Measurements from ENCODE around the gene PWP1. TPM values are rescaled to one million over a fixed set of nuclear protein-coding genes. Genes with fewer than 3 reads are reported as not detected.
"Not testable (repeated sequence)": the region's sequence is repeated elsewhere in the genome, so short reads cannot be mapped to it uniquely, and the experiment has no call there.

PWP1 gene
- total RNA-seq, 1 donor from 2014 or later = 13.3 TPM

- DNase-seq (ENCODE audit: missing footprints); ATAC-seq; intact Hi-C loops (cut with DNase I): not testable (repeated sequence)
Observed at GRCh38 chr12:107727327-107727726, 41.7 kb downstream of the PWP1 start.

GRCh38 chr12:107727742-107728141 is 42.1 kb downstream of the PWP1 start:
- ATAC-seq; DNase-seq (ENCODE audit: missing footprints); intact Hi-C loops (cut with DNase I): not testable (repeated sequence)

- intact Hi-C loops (cut with DNase I) = no loop called here
- no peak for ATAC-seq
- DNase-seq (ENCODE audit: missing footprints) = no peak
Observed at GRCh38 chr12:107730618-107731341, 45.2 kb downstream of the PWP1 start.

GRCh38 chr12:107731366-107731765 is 45.8 kb downstream of the PWP1 start:
- DNase-seq (ENCODE audit: missing footprints) (no peak), ATAC-seq (no peak)
- intact Hi-C loops (cut with DNase I) = no loop called here

GRCh38 chr12:107732365-107732764 is 46.8 kb downstream of the PWP1 start:
- DNase-seq (ENCODE audit: missing footprints) (no peak), ATAC-seq (no peak)
- intact Hi-C loops (cut with DNase I) = no loop called here

GRCh38 chr12:107734139-107734538 is 48.5 kb downstream of the PWP1 start:
- DNase-seq (ENCODE audit: missing footprints) (no peak), ATAC-seq (no peak)
- intact Hi-C loops (cut with DNase I) = no loop called here

GRCh38 chr12:107735763-107736162 is 50.2 kb downstream of the PWP1 start:
- intact Hi-C loops (cut with DNase I) = no loop called here
- DNase-seq (ENCODE audit: missing footprints) = no peak
- no peak for ATAC-seq

- DNase-seq (ENCODE audit: missing footprints) (no peak), ATAC-seq (no peak)
- intact Hi-C loops (cut with DNase I) = no loop called here
Observed at GRCh38 chr12:107736914-107737313, 51.3 kb downstream of the PWP1 start.

GRCh38 chr12:107748472-107748871 is 62.9 kb downstream of the PWP1 start:
- no peak for DNase-seq (ENCODE audit: missing footprints)
- ATAC-seq = peak; percentile 54
- intact Hi-C loops (cut with DNase I) = no loop called here

- DNase-seq (ENCODE audit: missing footprints) = no peak
- intact Hi-C loops (cut with DNase I) = no loop called here
- ATAC-seq = no peak
Observed at GRCh38 chr12:107749083-107749482, 63.5 kb downstream of the PWP1 start.

- DNase-seq (ENCODE audit: missing footprints) (no peak), ATAC-seq (no peak)
- intact Hi-C loops (cut with DNase I) = no loop called here
Observed at GRCh38 chr12:107759410-107759809, 73.8 kb downstream of the PWP1 start.

GRCh38 chr12:107760207-107760808 is 74.7 kb downstream of the PWP1 start:
- intact Hi-C loops (cut with DNase I) = loop anchor here (5.0 to 10.0 kb wide), 3 partner anchors 73 to 754 kb away; partner anchors contain the start of genes FICD and PWP1
- DNase-seq (ENCODE audit: missing footprints) = peak; percentile 76
- ATAC-seq = no peak

- DNase-seq (ENCODE audit: missing footprints) (peak; percentile 97), ATAC-seq (peak; percentile 99)
- intact Hi-C loops (cut with DNase I) = loop anchor here (5.0 to 10.0 kb wide), 3 partner anchors 74 to 754 kb away; partner anchors contain the start of genes FICD and PWP1
Observed at GRCh38 chr12:107760809-107761501, 75.4 kb downstream of the PWP1 start, which contains the start of gene PRDM4. Gene PRDM4 (minus strand): TSS chr12:107761137. CDS start chr12:107760515, 622 bp downstream.

GRCh38 chr12:107761502-107761904 is 75.9 kb downstream of the PWP1 start:
- DNase-seq (ENCODE audit: missing footprints) = no peak
- intact Hi-C loops (cut with DNase I) = loop anchor here (5.0 to 10.0 kb wide), 3 partner anchors 74 to 753 kb away; partner anchors contain the start of genes FICD and PWP1
- peak; percentile 5 for ATAC-seq

Other genes with a start within 250 kb of the PWP1 start
- 12.5 TPM for gene PRDM4, start 75.3 kb downstream of the PWP1 start, total RNA-seq
- not detected for gene ASCL4, start 88.9 kb downstream of the PWP1 start, total RNA-seq

Data from Right ventricle myocardium inferior (tissue), 1 donor.